ENCODE data around the gene ARHGAP42. TPM values are rescaled to one million over a fixed set of nuclear protein-coding genes. Genes with fewer than 3 reads are reported as not detected.

Gene ARHGAP42
- total RNA-seq, 2 experiments from 2014 or later = not detected

DNA sequence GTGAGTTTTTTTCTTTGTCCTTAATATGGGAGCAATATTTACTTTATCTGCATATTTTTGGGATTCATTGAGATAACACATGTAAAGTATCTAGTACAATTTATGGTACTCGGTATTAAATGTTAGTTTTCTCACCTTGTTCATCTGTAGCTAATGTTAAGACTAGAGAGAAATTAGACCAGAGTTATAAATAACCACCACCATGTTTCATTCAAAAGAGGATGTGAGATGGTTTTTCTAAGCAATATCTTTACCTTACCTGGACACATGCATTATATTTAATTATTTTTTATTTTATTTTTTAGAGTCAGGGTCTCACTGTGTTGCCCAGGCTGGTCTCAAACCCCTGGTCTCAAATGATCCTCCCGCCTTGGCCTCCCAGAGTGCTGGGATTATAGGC lies 18.4 kb downstream of the ARHGAP42 start:
- Mint-ChIP-seq H3K4me1 (no peaks in the 10 kb centered on the region), H3K27ac (no peak overlapping the region), H3K36me3 (ENCODE audit: low read depth) (no peaks in the 10 kb centered on the region), H3K9me3 (ENCODE audit: low read depth) (no peaks in the 10 kb centered on the region), H3K27me3 (no peaks in the 10 kb centered on the region), H3K4me3 (no peak overlapping the region)
- no peak for DNase-seq
- ChIA-PET CTCF (no interaction called here), POLR2A (no interaction called here)
- intact Hi-C loops (cut with DNase I, micrococcal nuclease) = no loop called here
- ATAC-seq = no peak

DNA sequence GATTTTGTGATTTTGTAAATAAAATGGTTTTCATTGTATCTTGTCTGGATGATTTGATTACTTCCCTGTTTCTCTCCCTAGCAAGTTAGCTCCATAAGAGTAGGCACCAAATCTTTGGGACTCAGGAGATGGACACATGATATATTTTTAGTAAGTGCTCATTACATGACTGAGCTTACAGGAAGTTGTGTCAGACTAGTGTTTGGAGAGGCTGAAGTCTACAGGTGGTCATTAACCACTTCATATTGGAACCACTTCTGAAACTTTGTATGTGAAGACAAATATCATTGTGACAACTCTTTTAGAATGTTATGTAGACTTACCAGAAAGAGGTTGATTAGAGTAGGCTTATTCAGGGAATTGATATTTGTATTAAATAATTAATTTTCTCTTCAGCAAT lies 19.1 kb downstream of the ARHGAP42 start:
- ChIA-PET POLR2A (no interaction called here), CTCF (interaction anchor here (0.6 kb wide), 1 partner anchor 1545 kb away, joined by 3 read pairs; no protein-coding TSS in a partner anchor)
- DNase-seq (no peak), ATAC-seq (no peak)
- intact Hi-C loops (cut with DNase I, micrococcal nuclease) = no loop called here
- Mint-ChIP-seq H3K27me3 (no peaks in the 10 kb centered on the region), H3K9me3 (ENCODE audit: low read depth) (no peaks in the 10 kb centered on the region), H3K27ac (no peak overlapping the region), H3K36me3 (ENCODE audit: low read depth) (no peaks in the 10 kb centered on the region), H3K4me1 (no peaks in the 10 kb centered on the region), H3K4me3 (no peak overlapping the region)

GRCh38 chr11:100709233-100709957 lies 22.3 kb downstream of the ARHGAP42 start:
- H3K9me3 Mint-ChIP-seq (ENCODE audit: low read depth) = no peaks in the 10 kb centered on the region
- ChIA-PET POLR2A (no interaction called here), CTCF (no interaction called here)
- no peak overlapping the region for H3K4me3 Mint-ChIP-seq
- DNase-seq = no peak
- no peak overlapping the region for H3K27ac Mint-ChIP-seq
- no peaks in the 10 kb centered on the region for H3K36me3 Mint-ChIP-seq (ENCODE audit: low read depth)
- no peaks in the 10 kb centered on the region for H3K4me1 Mint-ChIP-seq
- H3K27me3 Mint-ChIP-seq = no peaks in the 10 kb centered on the region
- intact Hi-C loops (cut with DNase I, micrococcal nuclease) = no loop called here
- ATAC-seq = no peak

DNA sequence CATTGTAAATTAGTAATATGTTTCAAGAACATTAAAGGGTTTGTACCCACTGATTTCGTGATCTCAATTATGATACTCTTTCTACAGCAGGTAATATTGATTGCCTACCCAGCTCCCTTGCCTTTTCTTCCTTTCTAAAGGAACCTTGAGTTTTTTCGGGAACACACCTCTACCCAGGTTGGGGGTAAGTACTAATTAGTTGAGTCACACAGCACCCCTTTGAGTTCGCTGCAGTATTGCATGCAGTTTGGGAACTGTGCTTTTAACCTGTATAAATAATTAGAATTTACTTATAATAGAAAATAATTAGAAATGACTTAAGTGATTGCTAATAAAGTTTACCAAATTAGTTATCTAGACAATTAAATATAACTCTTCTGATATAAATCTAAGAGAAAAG lies 24.9 kb downstream of the ARHGAP42 start:
- DNase-seq (no peak), ATAC-seq (no peak)
- Mint-ChIP-seq H3K27ac (no peak overlapping the region), H3K36me3 (ENCODE audit: low read depth) (no peaks in the 10 kb centered on the region), H3K4me3 (no peak overlapping the region), H3K4me1 (no peaks in the 10 kb centered on the region), H3K9me3 (ENCODE audit: low read depth) (peaks cover 2% of the 10 kb centered on the region), H3K27me3 (no peaks in the 10 kb centered on the region)
- CTCF ChIA-PET = no interaction called here
- intact Hi-C loops (cut with DNase I, micrococcal nuclease) = no loop called here
- POLR2A ChIA-PET = no interaction called here

GRCh38 chr11:100712583-100712982 lies 25.5 kb downstream of the ARHGAP42 start:
- H3K4me3 Mint-ChIP-seq = no peak overlapping the region
- ChIA-PET POLR2A (no interaction called here), CTCF (no interaction called here)
- H3K36me3 Mint-ChIP-seq (ENCODE audit: low read depth) = no peaks in the 10 kb centered on the region
- DNase-seq (no peak), ATAC-seq (no peak)
- H3K4me1 Mint-ChIP-seq = no peaks in the 10 kb centered on the region
- no peaks in the 10 kb centered on the region for H3K27me3 Mint-ChIP-seq
- H3K27ac Mint-ChIP-seq = no peak overlapping the region
- intact Hi-C loops (cut with DNase I, micrococcal nuclease) = no loop called here
- H3K9me3 Mint-ChIP-seq (ENCODE audit: low read depth) = peaks cover 2% of the 10 kb centered on the region

- Mint-ChIP-seq H3K4me1 (no peaks in the 10 kb centered on the region), H3K4me3 (no peak overlapping the region), H3K27me3 (no peaks in the 10 kb centered on the region), H3K36me3 (ENCODE audit: low read depth) (no peaks in the 10 kb centered on the region), H3K9me3 (ENCODE audit: low read depth) (peaks cover 2% of the 10 kb centered on the region), H3K27ac (no peak overlapping the region)
- ChIA-PET POLR2A (no interaction called here), CTCF (interaction anchor here (0.5 to 0.6 kb wide), 2 partner anchors 12 to 23 kb away, joined by 3 to 4 read pairs; no protein-coding TSS in a partner anchor)
- DNase-seq (no peak), ATAC-seq (no peak)
- intact Hi-C loops (cut with DNase I, micrococcal nuclease) = no loop called here
Observed at GRCh38 chr11:100715165-100715761, 28.2 kb downstream of the ARHGAP42 start.

DNA sequence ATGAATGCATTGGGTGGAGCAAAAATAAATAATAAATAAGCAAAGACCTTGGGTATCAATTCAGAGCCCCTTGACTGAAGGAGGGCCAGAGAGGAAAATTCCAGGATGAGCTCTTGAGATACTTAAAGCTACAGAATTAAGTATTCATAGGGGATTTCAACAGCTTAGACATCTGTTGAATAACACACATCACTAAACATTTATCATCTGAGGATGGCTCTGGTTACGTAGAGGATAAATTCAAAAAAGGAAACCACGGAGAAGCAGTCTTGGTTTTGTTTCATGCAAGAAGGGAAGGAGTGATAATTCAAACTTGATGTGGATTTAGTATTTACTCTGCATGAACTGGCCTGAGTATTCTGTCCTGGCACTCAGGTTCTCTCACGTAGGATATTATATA lies 29.8 kb downstream of the ARHGAP42 start:
- DNase-seq (no peak), ATAC-seq (no peak)
- Mint-ChIP-seq H3K9me3 (ENCODE audit: low read depth) (peaks cover 2% of the 10 kb centered on the region), H3K36me3 (ENCODE audit: low read depth) (no peaks in the 10 kb centered on the region), H3K27me3 (no peaks in the 10 kb centered on the region), H3K27ac (no peak overlapping the region), H3K4me1 (no peaks in the 10 kb centered on the region), H3K4me3 (no peak overlapping the region)
- CTCF ChIA-PET = no interaction called here
- intact Hi-C loops (cut with DNase I, micrococcal nuclease) = no loop called here
- POLR2A ChIA-PET = no interaction called here

- no peak overlapping the region for H3K27ac Mint-ChIP-seq
- ATAC-seq (no peak), DNase-seq (no peak)
- no peaks in the 10 kb centered on the region for H3K4me1 Mint-ChIP-seq
- intact Hi-C loops (cut with DNase I, micrococcal nuclease) = no loop called here
- no peaks in the 10 kb centered on the region for H3K36me3 Mint-ChIP-seq (ENCODE audit: low read depth)
- H3K4me3 Mint-ChIP-seq = no peak overlapping the region
- H3K27me3 Mint-ChIP-seq = no peaks in the 10 kb centered on the region
- ChIA-PET CTCF (no interaction called here), POLR2A (no interaction called here)
- peaks cover 2% of the 10 kb centered on the region for H3K9me3 Mint-ChIP-seq (ENCODE audit: low read depth)
Observed at GRCh38 chr11:100719362-100719761, 32.3 kb downstream of the ARHGAP42 start.

GRCh38 chr11:100719809-100720221 lies 32.7 kb downstream of the ARHGAP42 start:
- Mint-ChIP-seq H3K36me3 (ENCODE audit: low read depth) (no peaks in the 10 kb centered on the region), H3K4me3 (no peak overlapping the region), H3K9me3 (ENCODE audit: low read depth) (peaks cover 2% of the 10 kb centered on the region), H3K4me1 (no peaks in the 10 kb centered on the region), H3K27me3 (no peaks in the 10 kb centered on the region), H3K27ac (no peak overlapping the region)
- POLR2A ChIA-PET = no interaction called here
- no peak for DNase-seq
- intact Hi-C loops (cut with DNase I, micrococcal nuclease) = no loop called here
- CTCF ChIA-PET = no interaction called here
- ATAC-seq = no peak

DNA sequence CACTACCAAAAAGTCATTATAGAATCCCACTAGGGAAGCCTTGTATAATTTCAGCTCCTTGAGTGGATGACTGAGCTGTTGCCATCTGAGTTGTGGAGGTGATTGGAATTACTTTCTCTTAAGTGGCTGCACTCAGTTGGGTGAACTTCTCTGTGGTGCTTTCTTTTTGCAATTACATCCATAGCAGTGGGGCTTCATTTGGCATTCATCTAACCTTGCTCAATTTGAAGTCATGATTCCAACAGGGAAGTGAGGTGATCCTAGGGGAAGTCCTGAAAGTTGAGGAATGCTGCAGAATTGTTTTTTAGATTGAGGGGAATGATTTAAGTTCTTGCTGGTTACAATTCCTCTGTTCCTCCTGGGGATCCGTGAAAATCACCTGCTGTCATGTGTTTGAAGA lies 39.6 kb downstream of the ARHGAP42 start:
- ChIA-PET POLR2A (no interaction called here), CTCF (no interaction called here)

GRCh38 chr11:100727410-100727809 lies 40.3 kb downstream of the ARHGAP42 start:
- no peak for DNase-seq
- Mint-ChIP-seq H3K27me3 (no peaks in the 10 kb centered on the region), H3K9me3 (ENCODE audit: low read depth) (peaks cover 3% of the 10 kb centered on the region), H3K27ac (no peak overlapping the region), H3K4me3 (no peak overlapping the region), H3K36me3 (ENCODE audit: low read depth) (no peaks in the 10 kb centered on the region), H3K4me1 (no peaks in the 10 kb centered on the region)
- ChIA-PET POLR2A (no interaction called here), CTCF (interaction anchor here (0.8 kb wide), 1 partner anchor 12 kb away, joined by 4 read pairs; no protein-coding TSS in a partner anchor)
- no peak for ATAC-seq
- intact Hi-C loops (cut with DNase I, micrococcal nuclease) = no loop called here

More for the DNA sequence above, 39.6 kb downstream of the ARHGAP42 start:
- ATAC-seq (no peak), DNase-seq (no peak)
- Mint-ChIP-seq H3K27ac (no peak overlapping the region), H3K36me3 (ENCODE audit: low read depth) (no peaks in the 10 kb centered on the region), H3K27me3 (no peaks in the 10 kb centered on the region), H3K4me1 (no peaks in the 10 kb centered on the region), H3K9me3 (ENCODE audit: low read depth) (peaks cover 3% of the 10 kb centered on the region), H3K4me3 (no peak overlapping the region)
- intact Hi-C loops (cut with DNase I, micrococcal nuclease) = no loop called here

DNA sequence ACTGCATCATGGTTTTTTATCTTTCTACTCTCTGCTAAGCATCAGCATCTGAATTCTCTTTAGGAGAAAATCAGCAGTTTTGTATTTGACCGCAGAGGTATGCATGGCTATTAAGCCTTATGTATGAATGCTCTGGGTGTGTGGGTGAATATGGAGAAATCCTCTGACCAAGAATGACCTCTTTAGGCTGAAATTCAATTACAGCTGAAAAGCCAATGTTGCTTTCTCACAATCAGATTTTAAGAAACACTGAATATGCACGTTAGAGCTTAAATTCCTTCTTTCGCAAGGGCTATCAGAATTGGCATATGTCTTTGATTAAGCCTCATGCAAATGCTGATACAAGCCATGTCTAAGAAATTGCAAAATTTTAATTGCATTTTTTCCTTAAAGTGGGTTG lies 43.2 kb downstream of the ARHGAP42 start:
- ChIA-PET POLR2A (no interaction called here), CTCF (no interaction called here)
- Mint-ChIP-seq H3K4me3 (no peak overlapping the region), H3K27me3 (no peaks in the 10 kb centered on the region), H3K27ac (no peak overlapping the region), H3K9me3 (ENCODE audit: low read depth) (peaks cover 3% of the 10 kb centered on the region), H3K4me1 (no peaks in the 10 kb centered on the region), H3K36me3 (ENCODE audit: low read depth) (no peaks in the 10 kb centered on the region)
- DNase-seq (no peak), ATAC-seq (no peak)
- intact Hi-C loops (cut with DNase I, micrococcal nuclease) = no loop called here
